ENCODE results near the gene CNPY1. TPM values are rescaled to one million over a fixed set of nuclear protein-coding genes. Genes with fewer than 3 reads are reported as not detected.

Gene CNPY1
- total RNA-seq, 1 experiment from 2014 or later = not detected

- no peak for DNase-seq
- Histone ChIP-seq H4K5ac (ENCODE audit: insufficient read length, low read depth, low read length) (no peak overlapping the region), H4K20me1 (ENCODE audit: control insufficient read depth, insufficient read depth, insufficient read length) (no peaks in the 10 kb centered on the region), H3K23ac (ENCODE audit: insufficient read length, low read depth, low read length) (no peak overlapping the region), H4K8ac (replicated peaks; ENCODE audit: insufficient read length, low read depth, low read length) (no peak overlapping the region), H3K4me2 (ENCODE audit: insufficient read depth, insufficient read length, low read length) (no peak overlapping the region), H2BK120ac (ENCODE audit: low read depth, low read length, poor library complexity, severe bottlenecking) (no peak overlapping the region), H3T11ph (ENCODE audit: low read length) (no peak overlapping the region), H3K9me3 (ENCODE audit: control insufficient read depth, low read depth, low read length) (no peaks in the 10 kb centered on the region), H3K56ac (ENCODE audit: insufficient read length, low read depth, low read length) (no peak overlapping the region), H3K27me3 (ENCODE audit: insufficient read depth, low read length) (peaks cover 5% of the 10 kb centered on the region; the same call in 1 of the 2 replicates), H4K91ac (ENCODE audit: insufficient read length, low read depth, low read length) (no peak overlapping the region), H2BK12ac (ENCODE audit: insufficient read length, low read depth, low read length) (no peak overlapping the region), H2BK5ac (ENCODE audit: insufficient read length, low read length) (no peak overlapping the region), H3K79me1 (ENCODE audit: insufficient read depth, low read depth, low read length, poor library complexity, severe bottlenecking) (no peaks in the 10 kb centered on the region), H3K27ac (ENCODE audit: insufficient read length, low read depth, low read length) (no peak overlapping the region), H3K14ac (ENCODE audit: insufficient read depth, low read length) (no peak overlapping the region; the same call in 1 of the 2 replicates), H2BK15ac (ENCODE audit: low read depth, low read length) (no peak overlapping the region), H2AK5ac (ENCODE audit: insufficient read length, low read length) (no peak overlapping the region), H3K9ac (ENCODE audit: extremely low read depth, insufficient read length, low read length) (no peak overlapping the region), H3K23me2 (ENCODE audit: insufficient read length, low read depth, low read length, poor library complexity, severe bottlenecking) (peaks cover 6% of the 10 kb centered on the region), H2BK20ac (ENCODE audit: low read depth, low read length, poor library complexity, severe bottlenecking) (no peak overlapping the region), H3K4me1 (ENCODE audit: insufficient read depth, low read length) (no peaks in the 10 kb centered on the region; the same call in 1 of the 2 replicates), H3K4ac (ENCODE audit: low read depth, low read length) (no peak overlapping the region), H3K79me2 (ENCODE audit: insufficient read depth, low read length) (no peaks in the 10 kb centered on the region), H3K18ac (ENCODE audit: insufficient read length, low read depth, low read length) (no peak overlapping the region), H2AFZ (ENCODE audit: low read length) (no peak overlapping the region)
- H3K27ac Mint-ChIP-seq = no peak overlapping the region
- H3K27me3 Mint-ChIP-seq (ENCODE audit: low read depth) = peaks cover 97% of the 10 kb centered on the region
- H3K4me3 Mint-ChIP-seq = no peak overlapping the region
- TF ChIP-seq CTCF (conservative IDR thresholded peaks at IDR 0.05) = no peak
- no peaks in the 10 kb centered on the region; a peak in 2 of 7 replicates for H3K36me3 Mint-ChIP-seq (ENCODE audit: insufficient read depth in 1 of 3, low read depth in 3 of 3)
- H3K4me1 Mint-ChIP-seq = peaks cover 24 to 28% of the 10 kb centered on the region in 2 experiments
- WGBS (ENCODE audit: extremely low coverage, insufficient read length, low lambda C conversion rate) = no CpG with 5 or more reads among the region's 16 CpGs
- peaks cover 0 to 2% of the 10 kb centered on the region in 2 experiments; a peak in 3 of 5 replicates for H3K9me3 Mint-ChIP-seq
Measured at GRCh38 chr7:155494551-155494950, 51.8 kb downstream of the CNPY1 start.

All from H9 (cell line).